Fibroblast of lung (primary cell): ENCODE data around the gene FOXA3. TPM values are rescaled to one million over a fixed set of nuclear protein-coding genes. Genes with fewer than 3 reads are reported as not detected.
"Not testable (repeated sequence)": the region's sequence is repeated elsewhere in the genome, so short reads cannot be mapped to it uniquely, and the experiment has no call there.

Experiments used
- DNase-seq, 2 donors: peaks; one replicate each; pipeline versions ENCODE4 v3.0.0 to v3.0.0-alpha.2; 2010; ENCODE audit warnings: low read depth in 2 of 2
- H2AFZ ChIP-seq: 2 replicates; pipeline ENCODE4 v1.5.1; 2012; ENCODE audit warnings: low read length, control low read depth, inconsistent platforms
- H3K27ac ChIP-seq: 2 replicates; pipeline ENCODE4 v1.5.1; 2011; ENCODE audit warnings: low read length, control low read depth; ENCODE audit not compliant: insufficient read depth
- H3K27me3 ChIP-seq: 2 replicates; pipeline ENCODE4 v1.5.1; 2011; ENCODE audit warnings: mild to moderate bottlenecking, low read length; ENCODE audit not compliant: control insufficient read depth, insufficient read depth
- H3K36me3 ChIP-seq: 2 replicates; pipeline ENCODE4 v1.5.1; 2011; ENCODE audit warnings: low read length; ENCODE audit not compliant: control insufficient read depth, insufficient read depth
- H3K4me1 ChIP-seq: 2 replicates; pipeline ENCODE4 v1.5.1; 2011; ENCODE audit warnings: low read length; ENCODE audit not compliant: control insufficient read depth, insufficient read depth; ENCODE audit errors: extremely low read depth
- H3K4me2 ChIP-seq: 2 replicates; pipeline ENCODE4 v1.5.1; 2011; ENCODE audit warnings: low read length, control low read depth; ENCODE audit not compliant: insufficient read depth; ENCODE audit errors: extremely low read depth
- H3K4me3 ChIP-seq, 4 experiments: fragments of 200-600 bp in 1 of 4; sonication (generic) in 1 of 4; replicated peaks in 1 of 4; 2 replicates each; pipeline ENCODE4 v1.5.1; 2011 to 2016; ENCODE audit warnings: low read length in 4 of 4, low read depth in 3 of 4, mild to moderate bottlenecking in 3 of 4, control low read depth in 2 of 4, inconsistent platforms in 1 of 4, mixed read lengths in 1 of 4; ENCODE audit not compliant: insufficient read depth in 1 of 4; ENCODE audit errors: control extremely low read depth in 1 of 4
- H3K79me2 ChIP-seq: 2 replicates; pipeline ENCODE4 v1.5.1; 2012; ENCODE audit warnings: mild to moderate bottlenecking, low read length, inconsistent platforms; ENCODE audit not compliant: control insufficient read depth, insufficient read depth
- H3K9ac ChIP-seq: 2 replicates; pipeline ENCODE4 v1.5.1; 2011; ENCODE audit warnings: mild to moderate bottlenecking, low read length, control low read depth; ENCODE audit not compliant: insufficient read depth
- H3K9me3 ChIP-seq: 2 replicates; pipeline ENCODE4 v1.5.1; 2012; ENCODE audit warnings: low read depth, low read length; ENCODE audit not compliant: control insufficient read depth, insufficient read depth
- H4K20me1 ChIP-seq: 2 replicates; pipeline ENCODE4 v1.5.1; 2011; ENCODE audit warnings: low read length; ENCODE audit not compliant: control insufficient read depth, insufficient read depth; ENCODE audit errors: extremely low read depth
- CTCF ChIP-seq, 2 donors: IDR thresholded peaks in 1 of 2; conservative IDR thresholded peaks in 1 of 2; 1 replicate in 1 of 2; 2 replicates in 1 of 2; pipeline ENCODE4 v1.5.1; 2011 to 2012; ENCODE audit warnings: low read length in 2 of 2, control low read depth in 1 of 2, inconsistent platforms in 1 of 2, low read depth in 1 of 2, mild to moderate bottlenecking in 1 of 2
- EZH2 ChIP-seq: IDR thresholded peaks from 2 replicates; pipeline ENCODE4 v1.5.1; 2012; ENCODE audit warnings: low read length, control low read depth, mild to moderate bottlenecking; ENCODE audit errors: missing control alignments
- polyA plus RNA-seq, 2 donors: library from polyadenylated mRNA; depleted of rRNA in 1 of 2; stranded (reverse) in 1 of 2; unstranded in 1 of 2; fragments of >200 nt; gene quantifications; 2 replicates each; pipeline ENCODE4 v1.2.1, GENCODE V29; 2011 to 2012; ENCODE audit warnings: missing spikeins in 1 of 2
- total RNA-seq: library from RNA; depleted of rRNA; stranded (reverse); fragments of >200 nt; gene quantifications from 2 replicates; pipeline ENCODE4 v1.2.1, GENCODE V29; 2014

Gene FOXA3
- total and polyA plus RNA-seq, 2 donors (not counting 1 experiment from before 2014, with no cell fraction given) = not detected

GRCh38 chr19:45890877-45891276 lies 26.8 kb downstream of the FOXA3 start:
- no peak for DNase-seq

GRCh38 chr19:45895519-45895972 lies 31.4 kb downstream of the FOXA3 start:
- Histone ChIP-seq H4K20me1 (no peaks in the 10 kb centered on the region), H2AFZ (no peak overlapping the region), H3K9ac (no peak overlapping the region), H3K79me2 (no peaks in the 10 kb centered on the region), H3K27ac (no peak overlapping the region), H3K4me2 (no peak overlapping the region), H3K9me3 (no peaks in the 10 kb centered on the region), H3K27me3 (no peaks in the 10 kb centered on the region), H3K4me1 (no peaks in the 10 kb centered on the region), H3K36me3 (peaks cover 2% of the 10 kb centered on the region), H3K4me3 (no peak overlapping the region)
- DNase-seq = no peak
- TF ChIP-seq CTCF (conservative IDR thresholded peaks at IDR 0.05 in 1 of 2, IDR thresholded peaks at IDR 0.05 in 1 of 2; ENCODE audit: low read depth in 1 of 2, low read length in 2 of 2) (no peak), EZH2 (no peak)

More at GRCh38 chr19:45890877-45891276, 26.8 kb downstream of the FOXA3 start:
- Histone ChIP-seq H3K27me3 (no peaks in the 10 kb centered on the region), H3K9ac (no peak overlapping the region), H3K4me1 (peaks cover 2% of the 10 kb centered on the region), H3K4me2 (no peak overlapping the region), H3K79me2 (no peaks in the 10 kb centered on the region), H4K20me1 (no peaks in the 10 kb centered on the region), H3K27ac (no peak overlapping the region), H3K36me3 (no peaks in the 10 kb centered on the region), H3K4me3 (no peak overlapping the region), H2AFZ (no peak overlapping the region), H3K9me3 (no peaks in the 10 kb centered on the region)
- TF ChIP-seq EZH2 = no peak
- TF ChIP-seq CTCF (conservative IDR thresholded peaks at IDR 0.05 in 1 of 2, IDR thresholded peaks at IDR 0.05 in 1 of 2; ENCODE audit: low read depth in 1 of 2, low read length in 2 of 2) = no peak

- H3K27ac ChIP-seq, DNase-seq: not testable (repeated sequence)
Measured at GRCh38 chr19:45895983-45896599, 32.0 kb downstream of the FOXA3 start.

More at GRCh38 chr19:45895983-45896599, 32.0 kb downstream of the FOXA3 start:
- H3K36me3 ChIP-seq, H3K4me3 ChIP-seq, H3K27me3 ChIP-seq, H3K79me2 ChIP-seq, H3K4me2 ChIP-seq, H4K20me1 ChIP-seq, H3K9me3 ChIP-seq, H2AFZ ChIP-seq, H3K4me1 ChIP-seq, H3K9ac ChIP-seq: not testable (repeated sequence)
